GM18909 (cell line): ENCODE data around the gene CHIC2.

Source experiments
- ATAC-seq: cut with Tn5 transposase; IDR thresholded peaks from one replicate; pipeline ENCODE4 v1.9.1; 2021; ENCODE audit warnings: mild to moderate bottlenecking; ENCODE audit not compliant: unreplicated experiment, poor library complexity

CHIC2 gene

DNA sequence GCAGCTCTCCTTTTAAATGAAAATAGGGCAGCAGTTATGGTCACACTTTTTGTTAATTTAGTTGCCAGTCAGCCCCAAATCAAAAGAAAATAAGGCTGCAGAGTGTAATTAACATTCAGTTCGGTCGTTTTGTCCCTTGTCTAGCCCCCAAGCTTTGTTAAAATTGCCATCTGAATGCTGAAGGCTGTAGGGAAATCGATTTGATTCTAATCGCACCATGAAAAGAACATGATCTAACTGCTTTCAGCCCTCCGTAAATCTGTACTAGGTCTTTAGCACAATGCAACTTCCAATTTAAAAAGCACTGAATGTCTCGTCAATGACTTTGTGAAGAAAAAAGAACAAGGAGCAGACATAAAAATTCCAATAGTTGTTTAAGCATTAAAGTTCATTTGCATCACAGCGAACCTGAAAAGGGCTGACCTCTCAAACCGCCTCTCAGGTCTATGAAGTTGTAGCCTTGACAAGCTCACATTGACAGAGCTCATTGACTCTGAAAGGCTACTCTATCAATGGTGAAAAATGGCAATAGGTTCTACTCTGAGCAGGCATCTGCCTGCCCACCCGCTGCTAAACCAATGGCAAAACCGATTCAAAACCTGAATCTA lies 48.9 kb downstream of the CHIC2 start:
- ATAC-seq = no peak

DNA sequence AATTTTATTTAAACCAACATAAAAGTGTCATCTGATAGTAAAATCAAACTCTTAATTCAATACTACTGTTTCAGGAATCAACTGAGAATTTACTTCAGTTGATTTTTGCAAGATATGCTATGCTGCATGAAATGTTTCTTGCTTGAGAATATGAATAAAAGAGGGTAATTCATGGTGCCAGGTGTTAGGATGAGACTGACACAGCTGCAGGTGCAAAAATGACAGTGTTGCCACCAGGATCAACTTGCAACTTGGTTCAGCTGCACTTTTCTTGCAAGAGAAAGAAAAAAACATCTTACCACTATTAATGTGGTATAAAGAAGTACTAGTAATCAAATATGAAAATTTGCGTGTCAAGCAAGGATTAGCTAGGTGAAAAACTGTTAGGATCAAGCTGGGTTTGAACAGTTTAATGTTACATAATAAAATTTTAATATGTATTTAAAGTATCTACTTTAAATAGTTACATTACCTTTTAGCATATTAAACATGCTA lies 49.7 kb downstream of the CHIC2 start:
- ATAC-seq = no peak

DNA sequence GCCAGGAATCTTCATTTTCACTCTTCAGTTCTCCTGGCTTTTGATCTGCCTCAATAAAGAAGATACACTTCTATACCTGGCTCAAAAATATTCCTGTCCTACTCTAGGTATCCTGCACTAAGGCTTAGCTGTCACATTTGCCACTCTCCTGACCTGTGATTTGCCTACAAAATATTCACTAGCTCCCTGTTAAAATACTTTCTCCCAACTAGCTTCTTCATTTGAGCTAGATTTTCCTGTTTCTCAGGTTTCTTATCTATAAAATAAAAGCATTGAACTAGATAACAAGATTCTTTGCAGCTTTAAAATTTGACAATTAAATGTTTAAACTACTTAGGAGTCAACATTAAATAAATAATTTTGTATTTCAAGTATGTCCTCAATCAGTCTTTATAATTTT lies 53.2 kb downstream of the CHIC2 start:
- no peak for ATAC-seq

DNA sequence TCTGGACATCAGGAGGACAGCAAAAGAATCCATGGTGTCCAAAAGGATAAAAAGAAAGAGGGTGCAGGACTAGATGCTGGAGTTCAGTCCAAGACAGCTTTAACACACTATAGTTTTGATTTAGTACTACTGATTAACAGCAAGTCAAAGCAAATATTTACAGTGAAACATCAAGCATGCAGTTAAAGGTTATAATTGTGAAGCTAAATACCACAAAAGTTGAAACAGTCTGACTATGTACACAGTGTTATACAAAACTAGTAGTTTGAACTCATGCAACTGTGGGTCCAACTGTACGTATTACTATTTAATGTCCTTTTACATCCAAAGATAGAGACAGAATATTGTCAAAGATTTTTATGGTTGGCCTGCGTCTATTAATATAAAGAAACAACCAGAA lies 57.6 kb downstream of the CHIC2 start:
- no peak for ATAC-seq

DNA sequence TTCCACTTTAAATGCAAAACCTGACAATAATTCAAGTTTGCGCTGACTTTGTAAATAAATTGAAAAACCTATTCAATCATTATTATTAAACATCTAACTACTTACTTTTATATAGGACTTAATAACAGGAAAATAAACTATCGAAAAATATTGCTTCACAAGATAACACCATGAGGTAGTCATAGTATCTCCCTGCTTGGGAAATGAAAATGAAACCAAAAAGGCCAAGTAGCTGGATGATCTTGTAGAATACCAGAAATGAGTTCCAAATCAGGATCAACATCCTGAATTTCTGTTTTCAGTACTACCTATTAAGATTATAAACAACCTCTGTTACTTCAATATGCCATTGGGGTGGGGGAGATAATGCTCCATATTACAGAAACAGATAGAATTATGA lies 58.9 kb downstream of the CHIC2 start:
- no peak for ATAC-seq

DNA sequence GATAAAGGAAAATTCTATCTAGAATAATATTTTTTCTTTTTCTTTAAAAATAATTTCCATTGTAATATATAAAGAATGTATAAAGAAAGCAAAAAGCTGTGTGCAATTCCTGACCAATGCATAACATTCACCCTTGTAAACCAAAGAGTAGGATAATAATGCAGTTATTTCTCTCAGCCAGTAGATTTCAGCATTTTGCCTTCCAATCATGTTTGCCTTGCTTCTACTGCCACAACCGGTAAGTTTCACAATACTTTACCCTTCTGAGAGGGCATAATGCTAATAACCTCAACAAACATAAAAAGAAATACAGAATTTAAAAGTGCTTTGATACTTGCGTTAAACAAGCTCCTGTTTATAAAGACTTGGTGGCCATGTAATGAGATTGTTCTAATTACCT lies 59.9 kb downstream of the CHIC2 start:
- ATAC-seq = no peak

DNA sequence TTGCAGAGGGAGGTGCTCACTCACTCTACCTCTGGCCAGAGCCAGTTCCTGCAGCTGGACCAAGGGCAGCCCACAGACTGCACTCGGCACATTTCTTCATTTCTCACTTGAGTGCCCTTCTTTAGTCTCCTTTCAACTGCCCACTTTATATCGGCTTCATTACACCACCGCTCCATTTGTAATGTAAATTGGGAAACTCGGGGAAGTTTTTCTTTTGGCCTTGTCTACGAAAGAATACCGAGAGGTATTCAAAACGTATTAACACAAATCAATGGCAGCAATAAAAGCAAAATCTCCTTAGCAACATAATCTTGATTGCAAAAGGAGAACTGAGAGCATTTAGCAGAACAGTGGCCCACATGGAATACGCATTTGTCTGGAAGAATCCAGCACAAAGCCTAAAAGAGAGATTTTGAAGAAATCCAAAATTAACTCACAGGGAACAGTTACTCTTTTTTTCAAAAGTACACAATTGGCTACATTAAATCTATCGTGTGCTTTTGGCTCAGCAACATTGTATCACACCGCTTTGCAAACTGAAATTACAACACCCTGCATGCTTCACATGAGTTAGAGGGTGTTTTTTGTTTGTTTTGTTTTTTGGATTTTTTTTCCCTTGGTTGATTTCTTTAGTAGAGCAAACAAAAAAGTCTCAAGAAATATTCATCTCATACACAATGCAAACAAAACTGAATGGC lies 62.6 kb downstream of the CHIC2 start:
- no peak for ATAC-seq

DNA sequence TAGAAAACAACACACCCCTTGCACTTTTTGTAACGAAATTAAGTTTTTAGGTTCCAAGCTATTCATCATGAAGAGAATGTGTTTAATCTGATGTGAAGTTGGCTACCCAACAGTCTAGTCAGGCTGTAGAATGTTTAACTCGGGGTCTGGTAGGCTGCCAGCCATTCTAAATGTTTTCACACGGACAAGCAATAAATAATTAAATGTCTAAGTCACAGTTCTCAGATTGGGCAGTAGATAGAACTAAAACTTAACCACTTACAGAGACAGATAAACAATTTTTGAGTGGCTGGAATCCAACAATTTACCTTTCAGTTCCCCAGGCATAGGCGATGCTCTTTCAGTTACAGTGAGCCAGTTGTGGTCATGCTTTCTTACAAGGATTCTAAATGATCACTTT lies 66.5 kb downstream of the CHIC2 start:
- ATAC-seq = peak; percentile 65

DNA sequence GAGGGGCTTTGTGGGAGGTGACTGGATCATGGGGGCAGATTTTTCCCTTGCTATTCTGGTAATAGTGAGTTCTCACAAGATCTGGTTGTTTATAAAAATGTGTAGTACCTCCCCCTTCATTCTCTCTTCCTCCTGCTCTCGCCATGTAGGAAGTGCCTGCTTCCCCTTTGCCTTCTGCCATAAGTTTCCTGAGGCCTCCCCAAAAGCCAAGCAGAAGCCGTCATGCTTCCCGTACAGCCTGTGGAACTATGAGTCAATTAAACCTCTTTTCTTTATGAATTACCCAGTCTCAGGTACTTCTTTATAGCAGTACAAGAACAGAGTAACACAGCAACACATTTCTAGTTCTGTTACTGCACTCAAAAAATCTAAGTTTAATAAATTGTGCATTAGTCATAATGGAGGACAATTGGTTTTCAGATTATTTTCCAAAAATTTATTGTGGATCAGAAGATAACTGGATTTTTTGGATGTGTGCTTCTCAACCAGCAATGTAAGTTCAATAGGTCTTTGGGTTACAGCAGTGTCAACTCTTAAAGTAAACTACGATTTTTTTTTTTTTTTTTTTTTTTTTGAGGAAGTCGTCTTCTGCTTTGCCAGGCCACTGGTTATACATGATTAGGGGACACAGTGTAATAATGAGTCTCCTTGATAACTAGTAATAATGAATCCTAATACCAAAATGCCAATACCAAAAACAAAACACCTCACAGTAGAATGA lies 69.9 kb downstream of the CHIC2 start:
- no peak for ATAC-seq

DNA sequence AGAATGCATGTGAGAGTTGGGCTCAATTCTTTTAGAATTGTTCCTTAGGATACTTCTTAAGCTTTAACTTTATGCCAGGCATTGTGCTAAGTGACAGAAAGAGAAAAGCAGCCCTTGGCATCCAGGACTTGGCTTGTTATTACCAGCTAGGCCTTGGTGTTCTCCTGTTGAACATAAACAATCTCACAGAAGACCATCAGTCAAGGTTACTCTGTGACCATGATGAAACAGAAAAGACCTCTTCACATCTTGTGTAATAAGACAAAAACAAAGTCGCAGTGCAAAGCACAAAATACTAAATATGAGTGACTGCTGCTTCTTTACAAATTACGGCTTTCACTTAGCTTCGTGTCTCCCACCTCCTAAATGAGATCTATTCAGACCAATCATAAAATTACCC lies 71.6 kb downstream of the CHIC2 start:
- no peak for ATAC-seq

DNA sequence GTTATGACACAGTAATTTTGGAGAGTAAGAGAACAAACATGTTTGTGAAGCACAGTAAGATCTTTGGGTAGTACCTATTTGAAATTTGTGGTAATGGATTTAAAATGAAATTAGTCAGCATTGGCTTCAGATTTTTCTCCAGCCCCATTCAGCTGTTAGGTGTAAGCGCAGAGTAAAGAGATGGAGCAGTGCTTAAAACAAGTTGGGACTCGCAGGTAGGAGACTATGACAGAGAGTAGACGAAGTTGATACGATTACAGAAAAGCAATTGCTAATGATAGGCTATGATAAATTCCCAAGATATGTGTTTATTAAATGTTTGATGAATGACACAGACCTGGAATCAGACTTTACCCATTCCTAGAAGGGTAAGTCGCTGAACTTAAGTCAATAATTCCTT lies 72.6 kb downstream of the CHIC2 start:
- ATAC-seq = no peak

DNA sequence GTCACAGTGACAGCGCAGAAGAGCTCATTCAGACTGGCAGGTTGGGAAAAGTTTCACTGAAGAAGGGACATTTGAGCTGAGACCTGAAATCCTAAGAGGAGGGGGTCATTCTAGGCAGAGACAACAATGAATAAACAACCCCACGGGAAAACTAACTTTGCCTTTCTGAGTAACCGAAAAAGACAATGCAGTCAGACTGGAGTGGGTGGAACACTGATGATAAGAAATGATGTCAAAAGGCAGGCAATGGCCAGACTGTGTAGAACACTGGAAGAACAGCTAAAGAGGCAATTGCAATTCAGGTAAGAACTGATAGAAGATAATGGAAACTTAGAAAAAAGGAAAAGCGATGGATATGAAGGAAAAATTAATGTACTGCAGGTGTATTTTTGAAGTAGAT lies 73.8 kb downstream of the CHIC2 start:
- ATAC-seq = no peak

DNA sequence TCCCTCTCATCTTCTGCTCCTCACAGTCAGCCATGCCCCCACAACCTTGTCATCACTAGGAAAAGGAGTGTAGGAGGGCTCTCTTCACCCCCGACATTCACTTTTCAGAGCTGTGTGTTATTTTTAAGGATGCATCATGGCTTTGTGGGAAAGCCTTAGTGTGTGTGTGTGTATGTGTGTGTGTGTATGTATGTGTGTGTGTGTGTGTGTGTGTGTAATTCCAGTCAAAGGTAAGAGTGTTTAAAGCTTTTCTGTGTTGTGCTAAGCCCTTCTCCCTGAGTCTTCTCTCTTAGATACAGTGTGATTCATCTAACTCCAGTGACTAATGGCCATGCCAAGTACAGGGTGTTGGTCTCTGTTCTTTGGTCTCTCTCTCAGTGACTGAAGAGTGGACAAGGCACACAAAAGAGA lies 76.6 kb downstream of the CHIC2 start:
- ATAC-seq = no peak

DNA sequence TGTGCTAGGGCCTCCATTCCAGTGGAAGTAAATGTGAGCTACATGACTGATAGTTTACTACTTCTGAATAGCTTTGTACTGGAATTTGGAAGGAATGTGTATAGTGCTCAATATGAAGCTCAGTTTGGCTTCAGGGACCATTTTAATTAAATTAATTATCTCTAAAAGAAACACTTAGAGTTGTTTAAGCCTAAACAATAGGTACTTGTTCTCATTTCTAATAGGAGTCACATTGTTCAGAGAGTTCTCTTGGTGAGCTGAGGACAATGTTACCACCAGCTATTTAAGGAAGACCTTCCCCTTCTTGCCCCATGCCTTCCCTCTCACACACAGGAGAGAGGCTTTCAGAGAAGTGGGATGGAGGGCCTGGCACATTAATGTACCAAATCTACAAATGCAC lies 78.3 kb downstream of the CHIC2 start:
- no peak for ATAC-seq

DNA sequence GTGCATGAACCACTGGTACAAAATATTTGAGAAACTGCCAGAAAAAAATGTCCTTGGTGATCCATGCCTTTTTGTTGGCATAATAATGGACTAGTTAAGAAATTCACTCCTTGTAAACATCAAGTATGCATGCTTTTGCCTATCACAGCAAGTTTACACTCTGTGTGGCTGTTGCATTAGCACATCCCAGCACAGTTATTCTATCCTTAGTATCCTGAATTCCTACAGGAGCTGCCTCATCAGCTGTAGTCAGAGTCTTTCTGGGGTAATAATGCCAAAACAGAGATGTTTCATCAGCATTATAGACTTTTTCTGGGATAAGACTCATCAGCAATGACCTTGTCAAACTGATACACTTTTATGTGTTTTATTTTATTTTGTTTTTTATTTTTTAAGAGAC lies 82.8 kb downstream of the CHIC2 start:
- no peak for ATAC-seq

DNA sequence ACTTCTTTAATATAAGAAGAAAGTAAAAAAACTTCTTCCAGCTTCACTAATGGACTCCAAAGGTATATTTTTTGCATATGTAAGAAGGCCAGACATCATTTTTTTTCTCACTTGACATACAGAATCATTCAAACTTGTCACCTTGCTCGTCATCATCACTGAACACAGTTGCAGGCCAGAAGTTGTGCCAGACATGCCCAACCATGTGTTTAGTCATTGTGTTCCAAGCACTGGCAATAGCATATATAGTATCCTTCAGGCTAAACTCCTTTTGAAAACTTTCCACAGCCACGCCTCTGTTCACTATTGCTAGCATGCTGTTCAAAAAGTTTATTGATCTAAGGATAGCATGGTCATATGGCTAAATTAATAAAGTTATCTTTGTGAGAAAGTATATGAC lies 83.3 kb downstream of the CHIC2 start:
- no peak for ATAC-seq

DNA sequence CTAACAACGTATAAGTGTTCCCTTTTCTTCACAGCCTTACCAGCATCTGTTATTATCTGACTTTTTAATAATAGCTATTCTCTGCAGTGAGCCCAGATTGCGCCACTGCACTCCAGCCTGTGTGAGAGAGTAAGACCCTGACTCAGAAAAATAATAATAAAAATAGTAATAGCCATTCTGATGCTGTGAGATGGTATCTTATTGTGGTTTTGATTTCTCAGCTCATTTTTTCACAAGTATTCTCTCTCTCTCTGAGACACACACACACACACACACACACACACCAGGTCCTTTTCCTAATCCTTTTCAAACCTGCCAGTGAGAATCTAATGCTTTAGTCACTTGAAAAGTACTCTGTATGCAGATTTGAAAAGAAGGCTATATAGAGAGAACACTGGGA lies 89.8 kb downstream of the CHIC2 start:
- ATAC-seq = no peak

DNA sequence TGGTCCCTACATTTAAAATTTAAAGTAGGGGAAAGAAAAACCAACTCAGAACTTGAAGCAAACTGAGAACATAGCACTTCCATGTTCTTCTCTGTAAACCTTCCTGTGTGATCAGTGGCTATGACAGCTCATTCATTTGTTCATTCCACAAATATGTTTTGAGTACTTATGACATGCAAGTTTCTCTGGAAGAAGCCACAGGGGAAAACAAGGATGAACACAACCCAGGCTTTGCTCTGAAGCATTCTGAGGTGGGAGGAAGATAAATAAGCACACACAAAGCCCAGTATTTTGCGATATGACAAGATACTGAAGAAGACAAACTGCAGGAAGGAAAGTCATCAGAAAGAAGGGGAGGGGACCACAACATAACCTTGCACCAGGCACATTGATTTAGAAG lies 96.4 kb downstream of the CHIC2 start:
- no peak for ATAC-seq

DNA sequence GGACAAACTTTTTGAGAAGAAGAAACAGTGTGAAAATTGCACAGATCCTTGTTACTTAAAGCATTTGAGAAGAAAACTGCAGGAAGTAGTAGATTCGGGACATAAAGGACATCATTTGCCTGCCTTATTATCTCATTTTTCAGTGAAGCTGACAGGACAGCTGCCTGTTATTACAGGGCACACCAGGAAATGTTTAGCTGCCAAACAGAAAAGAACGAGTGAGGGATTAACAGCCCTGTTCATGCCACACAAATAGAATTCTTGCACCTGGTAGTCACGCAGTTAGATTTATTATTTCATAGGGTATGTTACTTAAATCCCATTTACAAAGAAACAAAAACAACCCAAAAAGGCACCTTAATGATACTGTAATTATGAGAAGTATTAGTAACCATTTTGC lies 100.6 kb downstream of the CHIC2 start:
- ATAC-seq = no peak

DNA sequence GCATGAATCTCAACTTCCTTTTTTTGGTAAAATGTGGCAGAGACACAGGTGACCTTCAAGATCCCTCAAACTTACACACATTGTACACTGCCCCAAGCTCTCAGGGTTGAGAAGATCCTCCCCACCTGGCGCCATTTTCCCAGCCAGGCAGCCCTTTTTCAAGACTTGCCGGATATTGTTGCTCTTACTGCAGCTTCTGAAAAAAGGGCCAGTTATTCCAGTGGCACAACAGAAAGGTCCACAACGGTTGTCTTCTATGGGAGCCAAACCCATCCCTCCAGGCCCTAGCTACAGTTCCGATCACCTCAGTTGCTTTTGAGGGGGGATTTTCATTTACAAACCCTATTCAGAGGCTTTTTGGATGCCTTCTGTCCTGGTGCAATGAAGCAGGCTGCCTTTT lies 101.1 kb downstream of the CHIC2 start:
- ATAC-seq = no peak

DNA sequence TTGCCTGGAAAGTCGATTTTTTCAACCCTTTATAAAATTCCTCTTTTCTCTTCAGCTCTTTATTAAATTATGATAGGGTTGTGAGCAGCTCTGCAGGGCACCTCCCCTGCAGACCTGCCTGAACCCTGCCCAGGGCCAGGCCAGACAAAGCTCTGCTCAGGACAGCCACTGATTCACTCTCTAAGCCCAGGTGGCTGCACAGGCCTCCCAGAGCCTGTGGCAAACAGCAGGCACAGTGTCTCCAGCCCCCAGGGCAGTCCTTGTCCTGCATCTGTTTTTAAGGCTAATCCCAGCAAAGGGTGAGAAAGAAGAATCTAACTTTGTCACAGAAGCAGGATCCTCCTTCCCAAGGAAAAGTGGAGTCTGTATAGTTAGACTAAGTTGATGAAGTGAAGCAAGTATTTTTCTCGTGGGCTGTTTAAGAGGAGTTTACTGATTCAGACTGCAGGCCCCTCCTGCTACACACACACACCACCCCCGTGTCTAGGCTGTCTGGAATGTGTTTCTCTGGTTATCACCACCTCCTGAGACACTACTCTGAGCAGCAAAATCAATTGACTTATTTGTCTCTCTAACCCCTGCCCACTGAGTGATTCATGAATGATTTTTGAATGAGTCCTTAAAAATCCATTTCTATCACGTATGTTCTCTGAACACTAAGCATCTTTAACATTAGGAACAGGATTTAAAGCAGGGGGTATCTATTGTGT lies 101.7 kb downstream of the CHIC2 start:
- ATAC-seq = no peak
